GM19468 (cell line): ENCODE results near the gene KLF2.
"Not testable (repeated sequence)": the region's sequence is repeated elsewhere in the genome, so short reads cannot be mapped to it uniquely, and the experiment has no call there.

ENCODE experiments used
- ATAC-seq: cut with Tn5 transposase; IDR thresholded peaks from one replicate; pipeline ENCODE4 v1.9.1; 2021; ENCODE audit warnings: mild to moderate bottlenecking, moderate library complexity, moderate number of reproducible peaks; ENCODE audit not compliant: unreplicated experiment; ENCODE audit errors: extremely low read depth

Gene KLF2

GRCh38 chr19:16324384-16325160 lies at the start of gene KLF2:
KLF2 (plus strand) TSS chr19:16324826; CDS start chr19:16324924, 98 bp downstream.
- peak; percentile 61 for ATAC-seq

GRCh38 chr19:16280306-16280705 lies 44.3 kb upstream of the KLF2 start:
- no peak for ATAC-seq

DNA sequence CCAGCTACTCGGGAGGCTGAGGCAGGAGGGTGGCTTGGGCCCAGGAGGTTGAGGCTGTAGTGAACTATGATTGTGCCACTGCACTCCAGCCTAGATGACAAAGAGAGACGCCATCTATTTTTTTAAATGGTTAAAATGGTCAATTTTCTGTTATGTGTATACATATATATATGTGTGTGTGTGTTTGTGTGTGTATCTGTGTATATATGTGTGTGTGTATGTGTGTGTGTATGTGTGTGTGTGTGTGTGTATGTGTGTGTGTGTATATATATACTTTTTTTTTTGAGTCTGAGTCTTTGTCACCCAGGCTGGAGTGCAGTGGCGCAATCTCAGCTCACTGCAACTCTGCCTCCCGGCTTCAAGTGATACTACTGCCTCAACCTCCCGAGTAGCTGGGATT lies 42.9 kb upstream of the KLF2 start:
- no peak for ATAC-seq

- ATAC-seq: no peak
These were observed 41.2 kb upstream of the KLF2 start for GRCh38 chr19:16283210-16284061.

- ATAC-seq: no peak
These were observed 40.1 kb upstream of the KLF2 start for GRCh38 chr19:16284505-16284904.

DNA sequence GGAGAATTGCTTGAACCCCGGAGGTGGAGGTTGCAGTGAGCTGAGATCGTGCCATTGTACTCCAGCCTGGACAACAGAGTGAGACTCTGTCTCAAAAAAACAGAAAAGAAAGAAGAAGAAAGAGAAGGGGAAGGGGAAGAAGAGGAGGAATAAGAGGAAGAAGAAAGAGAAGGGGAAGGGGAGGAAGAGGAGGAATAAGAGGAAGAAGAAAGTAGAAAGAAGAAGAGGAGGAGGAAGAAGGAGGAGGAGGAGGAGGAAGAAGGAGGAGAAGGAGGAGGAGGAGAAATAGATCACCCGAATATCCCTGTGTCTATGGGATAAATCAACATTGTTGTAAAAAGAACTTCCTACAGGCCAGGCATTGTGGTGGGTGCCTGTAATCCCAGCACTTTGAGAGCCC lies 39.5 kb upstream of the KLF2 start:
- ATAC-seq: not testable (repeated sequence)

DNA sequence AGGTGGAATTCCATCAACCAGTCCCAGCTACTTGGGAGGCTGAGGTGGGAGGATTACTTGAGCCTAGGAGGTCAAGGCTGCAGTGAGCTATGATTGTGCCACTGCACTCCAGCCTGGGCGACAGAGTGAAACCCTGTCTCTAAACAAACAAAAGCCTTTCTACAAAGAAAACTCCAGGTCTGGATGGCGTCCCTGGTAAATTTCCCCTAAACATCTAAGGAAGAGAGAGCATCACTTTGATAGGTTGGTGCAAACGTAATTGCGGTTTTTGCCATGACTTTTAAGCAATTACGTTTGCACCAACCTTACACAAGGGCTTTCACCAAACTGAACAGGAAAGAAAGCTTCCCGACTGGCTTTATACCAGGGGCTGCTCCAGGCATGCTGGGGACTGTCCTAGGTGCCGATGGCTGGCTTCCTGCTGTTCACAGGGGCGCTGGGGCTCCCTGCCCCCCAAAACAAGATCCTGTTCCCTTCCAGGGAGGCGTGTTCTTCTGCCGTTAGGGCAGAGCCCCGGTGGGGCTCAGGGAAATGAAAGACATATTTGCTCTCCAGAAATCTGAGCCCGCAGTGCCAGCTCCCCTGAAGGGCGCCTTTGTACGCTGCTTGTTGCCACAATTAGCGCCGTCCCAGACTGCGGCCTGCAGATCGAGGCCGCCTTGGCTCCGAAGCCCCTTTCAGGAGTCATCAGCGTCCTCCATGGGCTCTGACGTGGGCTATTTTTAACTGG lies 38.7 kb upstream of the KLF2 start:
- no peak for ATAC-seq

DNA sequence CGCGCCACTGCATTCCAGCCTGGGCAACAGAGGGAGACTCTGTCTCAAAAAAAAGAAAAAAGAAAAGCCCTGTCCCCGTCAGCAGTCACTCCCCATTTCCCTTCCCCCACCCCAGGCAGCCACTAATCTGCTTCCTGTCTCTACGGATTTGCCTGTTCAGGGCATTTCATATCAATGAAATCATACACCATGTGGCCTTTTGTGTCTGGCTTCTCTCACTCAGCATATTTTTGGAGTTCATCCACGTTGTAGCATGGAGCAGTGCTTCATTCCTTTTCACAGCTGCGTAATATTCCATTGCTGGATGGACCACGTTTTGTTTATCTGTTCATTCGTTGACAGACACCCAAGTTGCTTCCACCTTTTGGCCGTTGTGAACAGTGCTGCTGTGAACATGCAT lies 36.1 kb upstream of the KLF2 start:
- ATAC-seq: no peak

DNA sequence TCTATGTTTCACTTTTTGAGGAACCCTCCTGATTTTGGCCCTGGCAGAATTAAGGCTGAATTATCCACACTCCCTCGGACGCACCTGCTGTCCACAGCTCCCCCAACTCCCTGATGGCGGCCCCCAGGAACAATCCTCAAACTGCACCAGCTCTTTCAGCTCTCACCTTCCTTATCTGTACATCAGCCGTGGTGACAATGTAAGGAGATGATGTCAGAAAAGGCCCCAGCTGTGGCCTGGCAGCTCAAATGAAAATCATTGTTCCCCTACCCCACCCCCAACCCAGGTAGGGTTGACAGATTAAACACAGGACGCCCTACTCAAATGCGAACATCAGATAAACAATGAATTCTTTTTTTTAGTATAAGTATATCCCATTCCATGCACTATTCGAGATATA lies 35.0 kb upstream of the KLF2 start:
- no peak for ATAC-seq

DNA sequence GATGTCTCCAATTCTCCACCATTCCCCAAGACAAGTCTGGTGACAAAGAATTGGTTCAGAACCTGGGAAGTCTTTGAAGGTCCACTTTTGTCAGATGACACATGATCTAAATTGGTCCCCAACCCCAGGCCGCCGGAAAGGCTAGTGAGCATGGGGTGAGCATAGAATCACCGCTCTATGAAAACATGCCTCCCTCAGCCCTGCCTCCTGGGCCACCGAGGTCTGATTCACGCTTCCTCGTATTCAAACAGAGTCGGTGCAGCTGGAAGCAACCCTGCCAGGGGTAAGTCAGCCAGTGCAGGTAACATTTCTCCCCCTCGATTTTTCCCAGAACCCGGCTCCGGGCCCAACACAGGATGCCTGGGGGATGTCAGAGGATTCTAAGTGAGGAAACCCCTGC lies 33.9 kb upstream of the KLF2 start:
- no peak for ATAC-seq

DNA sequence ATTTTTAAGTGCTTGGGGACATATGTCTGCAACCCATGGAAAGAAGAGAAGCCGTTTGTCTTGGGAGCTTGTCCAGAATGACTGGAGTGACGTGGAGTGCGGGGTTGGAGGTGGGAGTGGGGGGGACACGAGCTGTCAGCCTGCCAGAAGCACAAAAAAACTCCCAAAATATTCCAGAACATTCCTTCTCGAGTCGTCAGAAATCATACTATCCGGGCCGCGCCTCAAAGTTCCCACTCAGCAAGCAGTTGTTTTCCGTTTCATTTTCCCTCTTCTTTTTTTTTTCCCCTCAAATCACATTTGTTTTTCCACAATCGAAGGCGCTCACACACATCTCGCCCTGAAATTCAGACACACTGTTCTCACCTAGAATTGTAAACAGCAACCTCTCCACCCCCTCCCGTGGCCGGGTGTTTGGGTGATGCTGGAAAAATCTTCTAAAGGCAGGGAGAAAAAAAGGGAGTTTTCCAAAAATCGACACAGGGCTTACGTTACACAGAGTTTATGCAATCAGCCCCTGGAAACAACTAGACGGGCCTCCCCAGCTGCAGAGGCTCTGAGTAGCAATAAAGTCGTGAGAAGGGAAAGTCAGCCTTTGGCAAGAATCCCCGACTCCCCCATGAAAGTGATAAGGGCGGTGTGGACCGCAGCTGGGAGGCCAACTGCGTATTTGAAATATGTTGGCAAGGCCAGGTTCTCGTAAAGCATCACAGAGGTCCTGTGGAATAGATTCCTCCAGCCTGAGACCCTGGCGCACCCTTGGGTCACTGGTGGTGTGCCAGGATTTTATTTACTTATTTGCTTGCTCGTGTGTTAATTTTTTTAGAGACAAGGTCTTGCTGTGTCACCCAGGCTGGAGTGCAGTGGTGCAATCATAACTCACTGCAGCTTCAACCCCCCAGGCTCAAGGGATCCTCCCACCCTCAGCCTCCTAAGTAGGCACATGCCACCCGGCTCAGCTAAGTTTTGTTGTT lies 31.2 kb upstream of the KLF2 start:
- ATAC-seq: no peak

GRCh38 chr19:16295057-16295456 lies 29.6 kb upstream of the KLF2 start:
- ATAC-seq: no peak

DNA sequence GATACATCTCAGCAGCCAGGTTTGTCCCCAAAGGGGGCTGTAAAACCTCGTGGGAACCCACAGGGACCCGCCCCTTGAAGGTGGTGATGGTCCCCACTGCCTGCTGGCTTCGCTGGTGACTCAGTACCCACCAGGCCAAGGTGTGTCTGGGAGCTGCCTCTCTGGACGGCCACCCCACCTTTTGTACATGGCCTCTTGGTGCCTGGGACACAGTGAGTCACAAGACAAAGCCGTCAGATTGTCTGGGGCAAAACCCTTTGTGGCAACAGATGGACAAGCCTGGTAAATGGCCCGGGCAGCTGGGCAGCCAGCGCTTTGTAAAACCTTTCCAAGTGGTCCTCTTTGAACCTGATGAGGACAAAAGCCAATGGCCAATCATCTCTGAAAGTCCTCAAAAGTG lies 27.9 kb upstream of the KLF2 start:
- no peak for ATAC-seq

- ATAC-seq: no peak
These were observed 26.9 kb upstream of the KLF2 start for GRCh38 chr19:16297575-16298178.

DNA sequence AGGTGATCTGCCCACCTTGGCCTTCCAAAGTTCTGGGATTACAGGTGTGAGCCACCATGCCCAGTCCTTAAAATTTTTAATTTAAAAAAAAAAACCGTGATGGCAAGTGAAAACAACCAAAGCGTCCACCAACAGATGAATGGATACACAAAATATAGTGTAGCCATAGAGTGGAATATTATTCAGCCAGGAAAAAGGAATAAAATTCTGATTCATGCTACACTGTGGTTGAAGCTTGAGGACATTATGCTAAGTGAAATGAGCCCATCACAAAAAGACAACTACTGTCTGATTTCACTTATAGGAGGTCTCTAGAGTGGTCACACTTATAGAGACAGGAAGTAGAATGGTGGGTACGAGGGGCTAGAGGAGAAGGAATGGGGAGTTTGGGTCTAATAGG lies 26.3 kb upstream of the KLF2 start:
- no peak for ATAC-seq

- ATAC-seq: no peak
These were observed 22.5 kb upstream of the KLF2 start for GRCh38 chr19:16301999-16302694.

GRCh38 chr19:16303755-16304154 lies 20.9 kb upstream of the KLF2 start:
- ATAC-seq: no peak

DNA sequence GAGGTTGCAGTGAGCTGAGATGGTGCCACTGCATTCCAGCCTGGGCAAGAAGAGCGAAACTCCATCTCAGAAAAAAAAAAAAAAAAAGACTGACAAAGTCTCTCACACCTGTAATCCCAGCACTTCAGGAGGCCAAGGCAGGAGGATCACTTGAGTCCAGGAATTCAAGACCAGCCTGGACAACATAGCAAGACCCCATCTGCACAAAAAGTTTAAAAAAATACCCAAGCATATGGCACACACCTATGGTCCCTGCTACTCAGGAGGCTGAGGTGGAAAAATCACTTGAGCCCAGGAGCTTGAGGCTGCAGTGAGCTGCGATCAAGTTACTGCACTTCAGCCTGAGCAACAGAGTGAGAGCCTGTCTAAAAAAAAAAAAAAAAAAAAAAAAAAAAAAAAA lies 20.1 kb upstream of the KLF2 start:
- not testable (repeated sequence) for ATAC-seq

DNA sequence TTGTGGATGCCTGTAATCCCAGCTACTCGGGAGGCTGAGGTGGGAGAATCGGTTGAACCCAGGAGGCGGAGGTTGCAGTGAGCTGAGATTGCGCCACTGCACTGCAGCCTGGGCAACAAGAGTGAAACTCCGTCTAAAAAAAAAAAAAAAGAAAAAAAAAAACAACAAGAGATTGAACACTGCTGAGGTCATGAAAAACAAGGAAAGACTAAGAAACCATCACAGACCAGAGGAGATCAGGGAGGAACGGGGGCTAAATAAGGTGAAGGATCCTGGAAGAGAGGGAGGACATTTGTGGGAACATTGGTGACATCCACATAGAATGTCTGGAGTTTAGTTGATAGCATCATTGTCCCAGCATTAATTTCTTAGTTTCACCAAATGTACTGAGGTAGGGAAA lies 19.6 kb upstream of the KLF2 start:
- not testable (repeated sequence) for ATAC-seq
